GOT3 (cell line): ENCODE measurements around the gene GRIPAP1.

Experiments used
- DNase-seq: peaks from one replicate; lab custom pipeline; 2025; ENCODE audit warnings: mixed read lengths; lab: John Stamatoyannopoulos, UW

The GRIPAP1 gene

DNA sequence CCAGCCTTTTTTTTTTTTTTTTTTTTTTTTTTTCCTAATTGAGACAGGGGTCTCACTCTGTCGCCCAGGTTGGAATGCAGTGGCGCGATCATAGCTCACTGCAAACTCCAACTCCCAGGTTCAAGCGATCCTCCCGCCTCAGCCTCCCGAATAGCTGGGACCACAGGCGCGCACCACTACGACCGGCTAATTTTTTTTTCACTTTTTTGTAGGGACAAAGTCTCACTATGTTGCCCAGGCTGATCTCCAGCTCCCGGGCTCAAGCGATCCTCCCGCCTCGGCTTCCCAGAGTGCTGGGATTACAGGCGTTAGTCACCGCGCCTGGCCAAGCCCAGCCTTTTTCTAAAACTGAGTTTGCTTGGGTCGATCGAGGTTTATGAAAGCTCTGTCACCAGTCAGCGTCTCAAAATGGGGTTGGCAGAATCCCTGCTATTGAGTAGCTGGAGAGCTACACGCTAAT lies 43.4 kb downstream of the GRIPAP1 start:
- DNase-seq = peak; percentile 20

- peak; percentile 81 for DNase-seq
Measured at GRCh38 chrX:48957827-48958634, 44.0 kb downstream of the GRIPAP1 start.

- peak; percentile 22 for DNase-seq
Measured at GRCh38 chrX:48957477-48957826, 44.6 kb downstream of the GRIPAP1 start, which contains the start of gene OTUD5. TSS of gene OTUD5 (minus strand) at chrX:48957607. CDS start at chrX:48957570, 37 bp downstream.

GRCh38 chrX:48956728-48957414 lies 45.2 kb downstream of the GRIPAP1 start:
- DNase-seq = no peak

GRCh38 chrX:48948589-48948988 lies 53.5 kb downstream of the GRIPAP1 start:
- DNase-seq = no peak

GRCh38 chrX:48945517-48946348 lies 56.3 kb downstream of the GRIPAP1 start:
- no peak for DNase-seq

GRCh38 chrX:48942895-48943294 lies 59.2 kb downstream of the GRIPAP1 start:
- no peak for DNase-seq

DNA sequence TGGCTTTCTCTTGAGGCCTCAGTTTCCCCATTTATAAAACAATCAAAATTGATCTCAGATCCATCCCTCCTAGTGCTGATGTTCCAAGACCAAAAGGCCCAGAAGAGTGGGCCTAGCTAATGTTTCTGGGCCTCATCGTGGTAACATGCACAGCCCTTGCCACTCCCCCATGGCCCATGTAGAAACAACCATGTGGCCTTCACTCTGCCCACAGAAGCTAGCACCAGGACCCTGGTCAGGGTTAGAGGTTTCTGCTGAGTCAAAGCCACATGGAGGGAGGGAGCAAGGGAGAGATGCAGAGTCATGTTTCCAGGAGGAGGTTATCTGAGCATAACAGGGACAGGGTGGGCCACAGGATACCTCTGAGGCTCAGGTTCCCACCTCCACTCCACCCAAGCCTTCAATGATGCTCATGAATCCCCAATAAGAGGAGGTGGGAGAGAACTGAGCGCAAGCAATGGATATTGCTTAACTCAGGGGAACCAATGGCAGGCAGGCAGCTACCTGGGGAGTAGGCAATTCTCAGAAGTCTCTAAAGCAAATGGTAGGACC lies 61.6 kb downstream of the GRIPAP1 start:
- DNase-seq = no peak

- no peak for DNase-seq
Measured at GRCh38 chrX:48939524-48940228, 62.4 kb downstream of the GRIPAP1 start.

- no peak for DNase-seq
Measured at GRCh38 chrX:48938721-48939425, 63.2 kb downstream of the GRIPAP1 start.

DNA sequence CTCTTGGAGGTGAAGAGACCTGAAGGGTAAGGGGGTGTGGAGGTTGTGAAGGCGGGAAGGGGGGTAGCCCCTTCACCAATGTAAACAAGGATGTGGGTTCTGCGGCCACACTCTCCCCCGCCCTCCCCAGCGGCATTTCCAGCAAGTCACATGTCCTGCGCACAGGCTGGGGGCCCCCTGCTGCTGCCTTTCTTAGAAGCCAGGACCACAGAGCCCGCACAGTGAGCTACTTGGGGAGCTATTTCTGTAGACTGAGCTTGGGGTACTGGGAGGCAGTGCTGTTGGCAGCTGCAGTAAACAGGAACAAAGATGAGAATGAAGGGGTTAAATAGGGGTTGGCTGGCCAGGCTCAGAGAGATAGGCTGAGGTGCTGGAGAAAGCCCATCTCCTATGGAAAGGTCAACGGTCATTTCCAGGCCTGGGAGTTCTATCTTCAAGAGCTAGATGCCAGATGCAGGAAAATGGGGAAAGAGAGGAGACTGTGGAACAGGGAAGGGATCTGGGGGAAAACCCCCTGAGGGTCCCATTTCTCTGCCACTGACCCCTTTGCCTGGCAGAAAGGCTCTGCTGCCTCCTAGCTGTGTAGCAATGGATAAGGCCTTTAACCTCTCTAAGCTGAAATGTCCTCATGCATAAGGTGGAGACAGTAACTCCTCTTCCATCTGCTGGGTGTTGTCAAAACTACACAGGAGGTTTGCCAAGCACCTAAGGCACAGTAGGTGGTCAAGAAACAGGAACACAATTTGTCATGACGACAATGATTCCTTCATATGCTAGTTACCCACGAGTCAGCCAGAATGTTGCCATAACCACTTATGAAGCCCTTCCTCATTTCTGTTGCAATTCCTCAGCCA lies 64.8 kb downstream of the GRIPAP1 start:
- no peak for DNase-seq

DNA sequence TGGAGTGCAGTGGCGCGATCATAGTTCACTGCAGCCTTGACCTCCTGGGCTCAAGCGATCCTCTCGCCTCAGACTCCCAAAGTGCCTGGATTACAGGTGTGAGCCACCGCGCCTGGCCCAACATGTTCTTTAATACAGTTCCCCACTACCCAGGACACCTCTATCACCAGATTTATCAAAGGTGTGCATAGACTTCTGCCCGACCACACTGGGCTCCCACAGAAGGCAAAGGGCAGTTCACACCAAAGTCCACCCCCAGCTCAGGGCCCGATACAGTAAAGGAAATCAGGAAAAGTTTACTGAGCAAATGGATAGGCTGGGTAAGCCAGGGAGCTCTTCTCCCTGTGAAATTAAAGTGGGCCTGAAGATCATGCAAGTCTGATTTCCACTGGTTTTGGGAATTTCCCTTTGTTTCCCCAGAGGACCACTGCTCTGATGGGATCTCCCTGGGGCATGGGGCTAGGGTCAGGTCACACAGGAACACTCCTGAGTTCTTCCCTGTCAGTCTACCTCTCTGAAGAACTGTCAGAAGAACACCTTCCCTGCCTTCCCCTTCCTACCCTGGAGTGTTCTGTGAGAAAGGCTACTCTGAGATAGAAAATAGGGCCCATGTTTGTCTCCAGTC lies 65.5 kb downstream of the GRIPAP1 start:
- DNase-seq = no peak

DNA sequence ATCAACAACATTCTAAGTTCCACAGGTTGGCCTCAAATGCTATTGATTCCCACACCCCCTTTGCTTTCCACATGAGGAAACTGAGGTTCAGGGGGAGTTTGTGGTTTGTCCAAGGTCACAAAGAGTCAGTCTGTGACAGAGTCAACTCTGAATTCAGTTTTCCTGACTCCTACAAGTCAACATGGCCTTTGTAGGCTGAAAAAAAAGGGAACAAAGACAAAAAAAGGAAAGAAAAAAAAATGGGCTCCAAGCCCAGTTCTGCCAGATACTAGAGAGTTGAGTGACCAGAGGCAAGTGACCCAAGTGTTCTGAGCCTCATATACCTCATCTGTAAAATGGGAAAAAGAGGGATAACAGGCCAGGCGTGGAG lies 66.8 kb downstream of the GRIPAP1 start:
- no peak for DNase-seq

DNA sequence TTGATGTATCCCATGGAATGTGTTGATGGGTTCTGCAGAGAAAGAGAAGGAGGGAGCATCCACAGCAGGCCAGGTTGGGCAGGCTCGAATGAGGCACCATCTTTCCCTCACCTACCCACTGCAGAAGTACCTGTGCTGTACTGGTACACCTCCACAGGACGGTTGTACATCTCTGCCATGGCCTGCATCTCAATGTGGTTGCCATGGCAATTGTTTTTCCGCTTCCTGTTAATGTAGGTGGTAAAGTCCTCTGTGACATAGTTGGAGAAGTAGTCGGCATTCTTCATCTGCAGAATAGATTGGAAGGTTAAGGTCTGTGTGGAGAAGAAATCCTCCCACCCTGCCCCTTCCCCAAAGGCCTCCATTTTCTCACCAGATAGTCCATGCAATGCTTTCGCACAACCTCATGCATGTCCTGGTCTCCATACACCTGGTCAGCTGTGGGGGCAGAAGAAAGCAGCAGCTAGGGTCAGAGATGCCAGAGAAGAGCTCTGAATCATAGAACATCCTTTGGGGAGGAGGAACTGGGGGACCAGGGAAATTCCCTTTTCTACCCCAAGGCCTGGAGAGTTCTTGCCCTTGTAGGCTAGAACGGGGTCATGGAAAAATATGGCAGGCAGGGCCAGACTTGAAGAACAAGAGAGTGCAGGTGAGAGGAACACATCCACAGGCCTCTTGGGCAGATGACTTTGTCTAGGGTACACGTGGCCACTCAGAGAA lies 67.3 kb downstream of the GRIPAP1 start:
- DNase-seq = no peak

DNA sequence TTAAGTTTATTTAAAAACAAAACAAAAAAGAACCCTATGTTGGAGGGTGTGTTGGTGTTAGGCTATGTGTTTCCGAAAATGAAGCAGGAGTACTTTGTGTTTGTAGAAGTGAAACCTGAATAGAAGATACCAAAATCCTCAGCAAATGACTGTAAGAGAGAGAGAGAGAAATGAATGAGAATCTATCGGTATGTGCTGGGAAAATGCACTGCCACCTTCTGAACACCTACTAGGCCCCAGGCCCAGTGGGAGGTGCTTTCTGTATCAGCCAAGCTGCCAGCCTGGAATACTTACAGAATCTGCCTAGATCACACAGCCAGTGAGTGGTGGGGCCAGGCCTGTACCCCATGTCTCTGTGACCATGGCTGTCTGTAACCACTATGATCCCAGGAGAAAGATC lies 68.3 kb downstream of the GRIPAP1 start:
- no peak for DNase-seq

DNA sequence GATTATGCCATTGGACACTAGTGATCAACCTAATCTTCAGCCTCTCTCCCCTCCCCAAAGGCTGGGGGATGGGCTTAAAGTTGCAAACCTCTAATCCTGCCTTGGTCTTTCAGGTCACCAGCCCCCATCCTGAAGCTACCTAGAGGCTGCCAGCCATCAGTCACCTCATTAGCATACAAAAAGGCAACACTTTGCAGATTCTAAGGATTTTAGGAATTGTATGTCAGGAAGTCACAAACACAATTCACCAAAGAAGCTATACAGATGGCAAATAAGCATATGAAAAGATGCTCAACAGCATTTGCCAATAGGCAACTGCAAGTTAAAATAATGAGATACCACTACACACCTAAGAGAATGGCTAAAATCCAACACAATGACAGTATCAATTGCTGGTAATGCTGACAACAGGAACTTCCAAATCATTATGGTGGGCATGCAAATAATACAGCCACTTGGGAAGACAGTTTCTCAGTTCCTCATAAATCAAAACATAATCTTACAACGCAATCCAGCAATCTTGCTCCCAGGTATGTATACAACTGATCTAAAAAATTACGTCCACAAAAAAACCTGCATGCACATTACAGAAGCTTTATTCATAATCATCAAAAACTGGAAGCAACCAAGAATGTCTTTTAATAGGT lies 74.2 kb downstream of the GRIPAP1 start:
- no peak for DNase-seq

GRCh38 chrX:48927123-48927522 lies 74.9 kb downstream of the GRIPAP1 start:
- DNase-seq = no peak

DNA sequence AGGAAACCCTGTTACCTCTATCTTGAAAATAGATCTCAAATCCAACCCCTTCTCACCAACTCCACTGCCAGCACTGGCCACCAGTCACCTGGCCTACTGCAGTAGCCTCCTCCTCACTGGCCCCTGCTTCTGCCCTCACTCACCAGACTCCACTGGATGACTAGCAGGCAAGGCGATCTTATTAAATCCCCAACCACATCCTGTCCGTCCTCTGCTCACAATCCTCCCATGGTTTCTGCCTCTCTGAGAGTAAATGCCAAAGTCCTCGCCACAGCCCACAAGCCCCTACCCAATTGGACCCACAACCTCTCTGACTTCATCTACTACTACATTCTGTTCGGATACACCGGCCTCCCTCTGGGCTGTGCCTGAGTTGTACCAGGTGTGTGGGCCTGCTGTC lies 77.8 kb downstream of the GRIPAP1 start:
- no peak for DNase-seq
